ENCODE results near the gene PLEKHA5.

Gene PLEKHA5

DNA sequence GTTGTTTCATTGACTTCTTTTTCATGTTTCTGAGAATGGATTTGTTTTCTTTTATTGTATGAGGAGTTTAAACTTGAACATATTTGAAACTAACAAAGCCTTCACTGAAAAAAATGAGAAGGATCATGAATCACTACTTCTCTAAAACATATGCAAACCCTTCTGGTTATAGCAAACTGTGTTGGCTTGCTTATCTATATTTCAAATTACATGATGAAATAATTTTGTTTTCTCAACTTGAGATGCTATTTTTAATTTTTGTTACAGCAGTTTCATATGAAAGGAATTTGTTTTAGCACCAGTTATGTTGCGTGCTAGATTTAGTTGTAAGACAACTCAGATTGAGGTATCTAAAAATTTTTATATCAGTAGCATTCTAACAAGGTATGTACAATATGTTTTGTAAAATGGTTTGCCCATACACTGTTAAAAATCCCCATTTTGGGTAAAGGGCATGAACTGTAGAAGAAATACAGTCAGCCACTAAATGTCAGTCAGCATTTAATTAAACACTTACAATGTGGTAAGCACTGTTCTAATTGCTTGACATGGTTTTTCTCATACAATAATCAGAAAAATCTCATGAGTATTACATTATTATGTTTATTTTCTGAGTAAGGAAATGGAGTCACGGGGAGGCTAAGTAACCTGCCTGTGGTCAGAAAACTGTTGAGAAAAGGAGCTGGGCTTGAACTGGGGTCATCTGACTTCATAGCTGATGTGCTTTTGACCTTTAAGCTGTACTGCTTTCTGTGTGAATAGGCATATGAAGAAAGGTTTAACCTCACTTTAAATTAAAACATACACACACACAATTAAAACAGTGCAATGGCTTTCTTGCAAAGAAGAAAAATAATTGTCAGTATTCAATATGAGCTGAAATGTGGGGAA, 105.7 kb downstream of the PLEKHA5 start:
- Histone ChIP-seq H3K9me3 (ENCODE audit: severe bottlenecking) (peaks cover 5% of the 10 kb centered on the region), H3K27ac (no peak overlapping the region), H3K27me3 (ENCODE audit: insufficient read depth, low read depth, severe bottlenecking) (no peaks in the 10 kb centered on the region), H3K36me3 (peaks cover 7% of the 10 kb centered on the region; the same call in 1 of the 2 replicates), H3K4me3 (ENCODE audit: low read depth, low read length) (no peak overlapping the region)
- TF ChIP-seq, protein P1, sequence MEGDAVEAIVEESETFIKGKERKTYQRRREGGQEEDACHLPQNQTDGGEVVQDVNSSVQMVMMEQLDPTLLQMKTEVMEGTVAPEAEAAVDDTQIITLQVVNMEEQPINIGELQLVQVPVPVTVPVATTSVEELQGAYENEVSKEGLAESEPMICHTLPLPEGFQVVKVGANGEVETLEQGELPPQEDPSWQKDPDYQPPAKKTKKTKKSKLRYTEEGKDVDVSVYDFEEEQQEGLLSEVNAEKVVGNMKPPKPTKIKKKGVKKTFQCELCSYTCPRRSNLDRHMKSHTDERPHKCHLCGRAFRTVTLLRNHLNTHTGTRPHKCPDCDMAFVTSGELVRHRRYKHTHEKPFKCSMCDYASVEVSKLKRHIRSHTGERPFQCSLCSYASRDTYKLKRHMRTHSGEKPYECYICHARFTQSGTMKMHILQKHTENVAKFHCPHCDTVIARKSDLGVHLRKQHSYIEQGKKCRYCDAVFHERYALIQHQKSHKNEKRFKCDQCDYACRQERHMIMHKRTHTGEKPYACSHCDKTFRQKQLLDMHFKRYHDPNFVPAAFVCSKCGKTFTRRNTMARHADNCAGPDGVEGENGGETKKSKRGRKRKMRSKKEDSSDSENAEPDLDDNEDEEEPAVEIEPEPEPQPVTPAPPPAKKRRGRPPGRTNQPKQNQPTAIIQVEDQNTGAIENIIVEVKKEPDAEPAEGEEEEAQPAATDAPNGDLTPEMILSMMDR (IDR thresholded peaks at IDR 0.05; ENCODE audit: low read depth, low read length) = no peak
- DNase-seq = no peak

DNA sequence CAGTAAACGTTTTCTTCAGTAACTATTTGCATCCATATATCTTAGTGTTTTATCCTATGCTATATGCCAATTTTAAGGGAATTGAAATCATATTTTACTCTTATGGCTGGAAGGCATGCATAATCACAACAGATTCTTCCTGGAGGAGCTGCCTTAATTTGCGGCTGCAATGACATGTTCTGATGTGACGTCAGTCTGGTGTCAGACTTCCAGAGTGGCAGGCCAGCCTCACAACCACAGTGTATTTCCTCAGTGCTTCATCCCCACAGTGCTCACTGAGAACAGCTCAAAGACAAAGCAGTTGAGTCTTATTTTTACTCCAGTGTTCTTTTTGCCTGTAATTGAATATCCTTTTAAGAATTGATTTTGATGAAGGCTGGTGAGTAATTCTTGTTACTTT, 107.1 kb downstream of the PLEKHA5 start:
- Histone ChIP-seq H3K36me3 (peaks cover 3% of the 10 kb centered on the region; the same call in 1 of the 2 replicates), H3K9me3 (ENCODE audit: severe bottlenecking) (no peaks in the 10 kb centered on the region), H3K4me3 (ENCODE audit: low read depth, low read length) (no peak overlapping the region), H3K27ac (no peak overlapping the region), H3K27me3 (ENCODE audit: insufficient read depth, low read depth, severe bottlenecking) (no peaks in the 10 kb centered on the region)
- DNase-seq = no peak
- TF ChIP-seq, protein P1 (IDR thresholded peaks at IDR 0.05; ENCODE audit: low read depth, low read length) = no peak

DNA sequence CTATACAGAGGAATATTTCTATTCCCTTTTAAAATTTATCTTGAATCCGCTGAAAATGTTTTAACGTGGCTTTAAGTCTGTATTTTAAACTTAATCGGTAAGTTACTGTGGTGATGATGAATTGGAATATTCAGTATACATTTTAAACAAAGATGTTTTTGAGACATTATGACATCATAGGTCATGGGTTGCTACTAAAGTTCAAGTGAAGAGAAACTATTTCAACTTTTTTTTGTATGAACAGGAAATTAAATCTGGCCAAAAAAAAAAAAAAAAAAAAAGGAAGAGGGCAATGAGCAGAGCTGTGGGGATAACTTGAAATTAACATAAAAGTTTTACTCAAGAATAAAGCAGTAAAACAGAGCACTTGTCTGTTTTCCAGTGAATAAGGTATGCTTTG, 109.0 kb downstream of the PLEKHA5 start:
- no peaks in the 10 kb centered on the region for H3K27me3 ChIP-seq (ENCODE audit: insufficient read depth, low read depth, severe bottlenecking)
- DNase-seq = no peak
- TF ChIP-seq, protein P1 (IDR thresholded peaks at IDR 0.05; ENCODE audit: low read depth, low read length) = no peak
- no peaks in the 10 kb centered on the region for H3K9me3 ChIP-seq (ENCODE audit: severe bottlenecking)
- no peak overlapping the region for H3K27ac ChIP-seq
- no peak overlapping the region for H3K4me3 ChIP-seq (ENCODE audit: low read depth, low read length)
- peaks cover 3% of the 10 kb centered on the region; the same call in 1 of the 2 replicates for H3K36me3 ChIP-seq

GRCh38 chr12:19239102-19239501, 109.6 kb downstream of the PLEKHA5 start:
- Histone ChIP-seq H3K9me3 (ENCODE audit: severe bottlenecking) (no peaks in the 10 kb centered on the region), H3K36me3 (peaks cover 3% of the 10 kb centered on the region; the same call in 1 of the 2 replicates), H3K27ac (no peak overlapping the region), H3K4me3 (ENCODE audit: low read depth, low read length) (no peak overlapping the region), H3K27me3 (ENCODE audit: insufficient read depth, low read depth, severe bottlenecking) (no peaks in the 10 kb centered on the region)
- DNase-seq = no peak
- TF ChIP-seq, protein P1 (IDR thresholded peaks at IDR 0.05; ENCODE audit: low read depth, low read length) = no peak

DNA sequence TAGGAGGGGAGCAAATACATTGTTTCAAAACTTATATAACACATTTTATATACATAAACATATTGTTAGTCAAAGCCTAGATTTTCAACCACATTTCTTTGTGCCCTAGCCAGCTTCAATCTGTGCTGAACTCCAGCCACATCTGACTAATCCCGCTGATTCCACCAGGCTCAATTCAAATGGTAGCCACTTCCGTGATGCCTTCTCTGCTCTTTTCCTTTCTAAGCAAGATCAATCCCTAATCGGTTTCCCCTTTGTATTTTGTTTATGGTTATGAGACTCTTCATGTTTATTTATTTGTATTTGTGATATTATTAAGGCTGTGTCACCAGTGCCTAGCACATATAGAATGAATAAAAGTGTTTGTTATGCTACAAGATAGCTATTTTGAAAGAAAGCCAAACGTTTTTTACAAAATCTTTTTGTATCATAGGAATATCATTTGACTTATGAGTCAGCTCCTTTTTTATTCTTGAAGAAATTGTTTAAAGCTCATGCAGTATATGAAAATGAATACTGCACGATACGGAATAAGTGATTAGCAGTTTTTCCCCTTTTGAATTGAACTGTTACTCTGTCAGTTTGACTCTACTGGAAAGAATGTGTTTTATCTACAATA, 110.2 kb downstream of the PLEKHA5 start:
- H3K27me3 ChIP-seq (ENCODE audit: insufficient read depth, low read depth, severe bottlenecking) = no peaks in the 10 kb centered on the region
- no peak overlapping the region for H3K27ac ChIP-seq
- peaks cover 3% of the 10 kb centered on the region; the same call in 1 of the 2 replicates for H3K36me3 ChIP-seq
- peak; percentile 12 for DNase-seq
- H3K9me3 ChIP-seq (ENCODE audit: severe bottlenecking) = no peaks in the 10 kb centered on the region
- TF ChIP-seq, protein P1 (IDR thresholded peaks at IDR 0.05; ENCODE audit: low read depth, low read length) = no peak
- no peak overlapping the region for H3K4me3 ChIP-seq (ENCODE audit: low read depth, low read length)
